Left lobe of liver (tissue), 2 donors: ENCODE data around the gene SPOUT1. TPM values are rescaled to one million over a fixed set of nuclear protein-coding genes. Genes with fewer than 3 reads are reported as not detected.

Experiments used
- ATAC-seq: fragments of 200-7000 bp; cut with Tn5 transposase; one replicate; pipeline ENCODE4 v1.9.1; 2020; ENCODE audit warnings: mild to moderate bottlenecking, moderate library complexity
- DNase-seq: peaks from one replicate; pipeline ENCODE4 v3.0.0-alpha.2; 2020; ENCODE audit warnings: low spot score
- total RNA-seq: library from RNA; stranded (reverse); gene quantifications from one replicate; pipeline ENCODE4 v1.2.1, GENCODE V29; 2021
- donor health status: DM: no; HTN: no; CAD: no; lungs with moderate emphysema.
- donor health status: DM: no; HTN: yes; CAD: no.

Gene SPOUT1
- total RNA-seq, 1 donor from 2014 or later: 36.7 TPM

GRCh38 chr9:128838338-128838737 lies 8.7 kb upstream of the SPOUT1 start:
- ATAC-seq (no peak), DNase-seq (no peak)

- ATAC-seq (peak; percentile 61), DNase-seq (no peak)
Observed at GRCh38 chr9:128836509-128837145, 7.0 kb upstream of the SPOUT1 start.

GRCh38 chr9:128835246-128836210 lies 5.9 kb upstream of the SPOUT1 start:
- DNase-seq: no peak
- ATAC-seq: no peak

- no peak for DNase-seq
- ATAC-seq: no peak
Observed at GRCh38 chr9:128833696-128834095, 4.1 kb upstream of the SPOUT1 start.

GRCh38 chr9:128828719-128829452 lies 708 bp downstream of the SPOUT1 start:
- no peak for ATAC-seq
- DNase-seq: no peak

- DNase-seq: no peak
- ATAC-seq: no peak
Observed at GRCh38 chr9:128828267-128828666, 1.3 kb downstream of the SPOUT1 start.

- no peak for DNase-seq
- ATAC-seq: no peak
Observed at GRCh38 chr9:128825923-128826700, 3.5 kb downstream of the SPOUT1 start.

- no peak for ATAC-seq
- DNase-seq: no peak
Observed at GRCh38 chr9:128824911-128825310, 4.7 kb downstream of the SPOUT1 start.

- peak; percentile 74 for ATAC-seq
Observed at GRCh38 chr9:128823903-128824406, 5.6 kb downstream of the SPOUT1 start.

GRCh38 chr9:128823362-128823902 lies 6.2 kb downstream of the SPOUT1 start:
- DNase-seq: peak; percentile 61
- ATAC-seq: peak; percentile 51

More at GRCh38 chr9:128823903-128824406, 5.6 kb downstream of the SPOUT1 start:
- DNase-seq: peak; percentile 83

GRCh38 chr9:128822407-128823042 lies 7.1 kb downstream of the SPOUT1 start:
- DNase-seq: no peak
- no peak for ATAC-seq

GRCh38 chr9:128821584-128822406 lies 7.8 kb downstream of the SPOUT1 start:
- no peak for ATAC-seq
- DNase-seq: no peak

GRCh38 chr9:128820665-128821583 lies 8.7 kb downstream of the SPOUT1 start:
- no peak for ATAC-seq
- DNase-seq: no peak

- DNase-seq: peak; percentile 59
- peak; percentile 10 for ATAC-seq
Observed at GRCh38 chr9:128819716-128820664, 9.6 kb downstream of the SPOUT1 start.

GRCh38 chr9:128818839-128819715 lies 10.5 kb downstream of the SPOUT1 start:
- ATAC-seq (peak; percentile 15), DNase-seq (peak; percentile 59)
